ENCODE measurements around the gene RASAL3.

GRCh38 chr19:15448778-15449619, 15.3 kb downstream of the RASAL3 start:
- TF ChIP-seq POLR2A (IDR thresholded peaks at IDR 0.05), result no peak
- no peak for TF ChIP-seq CTCF (IDR thresholded peaks at IDR 0.05)
